H1 (cell line): ENCODE measurements around the gene CATSPERD. TPM values are rescaled to one million over a fixed set of nuclear protein-coding genes. Genes with fewer than 3 reads are reported as not detected.

Experiments used
- CTCF ChIA-PET: fragments of 300-600 bp; sonication (Branson Sonifier 250); formaldehyde crosslinking; loops from one replicate; lab custom pipeline; 2021; ENCODE audit not compliant: partially characterized antibody; lab: Charles Lee
- POLR2A ChIA-PET: fragments of 300-600 bp; sonication (Branson Sonifier 250); formaldehyde crosslinking; loops from one replicate; lab custom pipeline; 2021; ENCODE audit warnings: inconsistent platforms; ENCODE audit not compliant: partially characterized antibody; lab: Charles Lee
- DNase-seq, 2 experiments: peaks; one replicate each; pipeline versions ENCODE4 v3.0.0 to v3.0.0-alpha.2; 2010 to 2022; ENCODE audit warnings: low spot score in 2 of 2, low read depth in 1 of 2, mixed read lengths in 1 of 2
- FAIRE-seq: peaks from 2 replicates; lab custom pipeline; 2011; peaks lifted over from hg19 to GRCh38; lab: Jason Lieb, UNC
- H2AFZ ChIP-seq: 2 replicates; pipeline ENCODE4 v1.8.1; 2012; ENCODE audit warnings: low read length, inconsistent platforms
- H2AK5ac ChIP-seq: 2 replicates; pipeline ENCODE4 v1.6.1; 2013; ENCODE audit warnings: low read depth, low read length
- H2BK120ac ChIP-seq: replicated peaks from 2 replicates; pipeline ENCODE3; 2013; ENCODE audit warnings: low read depth, low read length, inconsistent platforms
- H2BK12ac ChIP-seq: 2 replicates; pipeline ENCODE4 v1.6.1; 2013; ENCODE audit warnings: low read depth, low read length
- H2BK15ac ChIP-seq: 2 replicates; pipeline ENCODE4 v1.6.1; 2013; ENCODE audit warnings: low read length
- H2BK20ac ChIP-seq: 2 replicates; pipeline ENCODE4 v1.6.1; 2013; ENCODE audit warnings: low read length
- H2BK5ac ChIP-seq: 2 replicates; pipeline ENCODE4 v1.6.1; 2013; ENCODE audit warnings: low read depth, low read length
- H3K14ac ChIP-seq: 2 replicates; pipeline ENCODE4 v1.6.1; 2013; ENCODE audit warnings: inconsistent platforms; ENCODE audit not compliant: insufficient read length
- H3K18ac ChIP-seq: 2 replicates; pipeline ENCODE4 v1.6.1; 2013; ENCODE audit warnings: low read length; ENCODE audit errors: extremely low read depth
- H3K23ac ChIP-seq: 2 replicates; pipeline ENCODE4 v1.6.1; 2013; ENCODE audit warnings: inconsistent platforms; ENCODE audit not compliant: insufficient read length
- H3K23me2 ChIP-seq: 2 replicates; pipeline ENCODE4 v1.6.1; 2013; ENCODE audit warnings: low read depth, low read length
- H3K27ac ChIP-seq: 2 replicates; pipeline ENCODE4 v1.6.1; 2011; ENCODE audit warnings: low read depth, low read length, inconsistent platforms
- H3K27me3 ChIP-seq, 4 experiments: replicated peaks in 1 of 4; 1 replicate in 1 of 4; 2 replicates in 3 of 4; pipeline versions ENCODE4 v1.6.1 to v1.8.1; 2011 to 2013; ENCODE audit warnings: low read length in 3 of 4, mild to moderate bottlenecking in 3 of 4, inconsistent platforms in 2 of 4, mixed read lengths in 2 of 4, moderate library complexity in 1 of 4; ENCODE audit not compliant: control insufficient read depth in 3 of 4, insufficient read depth in 3 of 4; ENCODE audit errors: extremely low read depth in 1 of 4
- H3K36me3 ChIP-seq, 4 experiments: 2 replicates each; pipeline versions ENCODE4 v1.6.1 to v1.8.1; 2011 to 2013; ENCODE audit warnings: mild to moderate bottlenecking in 4 of 4, low read length in 3 of 4, moderate library complexity in 2 of 4, control low read depth in 1 of 4, inconsistent platforms in 1 of 4; ENCODE audit not compliant: insufficient read depth in 4 of 4, control insufficient read depth in 2 of 4
- H3K4ac ChIP-seq: replicated peaks from 2 replicates; pipeline ENCODE3; 2013; ENCODE audit warnings: low read length, low read depth, mixed read lengths, inconsistent platforms; ENCODE audit not compliant: insufficient read length
- H3K4me1 ChIP-seq, 4 experiments: replicated peaks in 1 of 4; 1 replicate in 1 of 4; 2 replicates in 3 of 4; pipeline versions ENCODE4 v1.6.1 to v1.8.1; 2011 to 2013; ENCODE audit warnings: low read length in 3 of 4, inconsistent platforms in 2 of 4, mixed read lengths in 1 of 4; ENCODE audit not compliant: insufficient read depth in 4 of 4, control insufficient read depth in 3 of 4
- H3K4me2 ChIP-seq, 2 experiments: 2 replicates each; pipeline versions ENCODE4 v1.6.1 to v1.8.1; 2011 to 2013; ENCODE audit warnings: low read depth in 2 of 2, low read length in 2 of 2, control low read depth in 1 of 2, inconsistent platforms in 1 of 2, mild to moderate bottlenecking in 1 of 2; ENCODE audit not compliant: insufficient read depth in 1 of 2
- H3K4me3 ChIP-seq, 4 experiments: fragments of 200-600, 300-600 bp in 1 of 4; sonication (generic), shearing (Covaris generic), sonication (Bioruptor Twin) in 1 of 4; 2 replicates each; pipeline versions ENCODE4 v1.5.1 to v1.8.1; 2011 to 2016; ENCODE audit warnings: low read length in 4 of 4, low read depth in 3 of 4, control low read depth in 2 of 4, inconsistent platforms in 2 of 4, mild to moderate bottlenecking in 2 of 4, mixed read lengths in 1 of 4, moderate library complexity in 1 of 4; ENCODE audit not compliant: insufficient read depth in 2 of 4; ENCODE audit errors: extremely low read depth in 1 of 4
- H3K56ac ChIP-seq: replicated peaks from 2 replicates; pipeline ENCODE3; 2013; ENCODE audit warnings: low read depth, mild to moderate bottlenecking, mixed read lengths, low read length, inconsistent platforms; ENCODE audit not compliant: insufficient read length
- H3K79me1 ChIP-seq: 2 replicates; pipeline ENCODE4 v1.6.1; 2013; ENCODE audit warnings: low read depth, low read length, control low read depth
- H3K79me2 ChIP-seq, 2 experiments: 2 replicates each; pipeline versions ENCODE4 v1.6.1 to v1.8.1; 2012 to 2013; ENCODE audit warnings: low read length in 2 of 2, mild to moderate bottlenecking in 2 of 2, inconsistent platforms in 1 of 2; ENCODE audit not compliant: insufficient read depth in 2 of 2, control insufficient read depth in 1 of 2
- H3K9ac ChIP-seq, 4 experiments: replicated peaks in 1 of 4; 1 replicate in 1 of 4; 2 replicates in 3 of 4; pipeline versions ENCODE4 v1.6.1 to v1.8.1; 2011 to 2013; ENCODE audit warnings: low read depth in 3 of 4, low read length in 3 of 4, control low read depth in 2 of 4, mild to moderate bottlenecking in 2 of 4, moderate library complexity in 2 of 4, inconsistent platforms in 1 of 4; ENCODE audit errors: extremely low read depth in 1 of 4
- H3K9me3 ChIP-seq, 2 experiments: 2 replicates each; pipeline versions ENCODE4 v1.6.1 to v1.8.1; 2012 to 2013; ENCODE audit warnings: mild to moderate bottlenecking in 2 of 2, moderate library complexity in 2 of 2, control low read depth in 1 of 2, inconsistent platforms in 1 of 2, low read depth in 1 of 2, low read length in 1 of 2, mixed read lengths in 1 of 2; ENCODE audit not compliant: insufficient read depth in 2 of 2
- H4K20me1 ChIP-seq, 2 experiments: replicated peaks in 1 of 2; 2 replicates each; pipeline versions ENCODE3 to v1.8.1; 2011 to 2013; ENCODE audit warnings: inconsistent platforms in 2 of 2, low read length in 2 of 2, mild to moderate bottlenecking in 1 of 2; ENCODE audit not compliant: insufficient read depth in 2 of 2, control insufficient read depth in 1 of 2
- H4K5ac ChIP-seq: 2 replicates; pipeline ENCODE4 v1.6.1; 2013; ENCODE audit warnings: low read length, low read depth, mixed read lengths, inconsistent platforms; ENCODE audit not compliant: insufficient read length
- H4K8ac ChIP-seq: 2 replicates; pipeline ENCODE4 v1.8.0; 2013; ENCODE audit warnings: mild to moderate bottlenecking, moderate library complexity, low read length, inconsistent platforms; ENCODE audit not compliant: insufficient read depth; ENCODE audit errors: extremely low read depth
- H4K91ac ChIP-seq: replicated peaks from 2 replicates; pipeline ENCODE3; 2013; ENCODE audit warnings: low read length, mixed read lengths, inconsistent platforms; ENCODE audit not compliant: insufficient read length
- ATF2 ChIP-seq: IDR thresholded peaks from 2 replicates; pipeline ENCODE4 v1.6.1; 2012; ENCODE audit warnings: low read length, inconsistent platforms
- BACH1 ChIP-seq: IDR thresholded peaks from 2 replicates; pipeline ENCODE4 v1.6.1; 2012; ENCODE audit warnings: low read length, improper control_type of control experiment
- BRCA1 ChIP-seq: IDR thresholded peaks from 2 replicates; pipeline ENCODE4 v1.6.1; 2012; ENCODE audit warnings: low read depth, low read length, improper control_type of control experiment
- CTBP2 ChIP-seq: IDR thresholded peaks from 2 replicates; pipeline ENCODE4 v1.7.0; 2011; ENCODE audit warnings: borderline replicate concordance, mild to moderate bottlenecking, moderate library complexity, mixed read lengths, low read length; ENCODE audit not compliant: insufficient read depth, insufficient read length
- EZH2 ChIP-seq: fragments of 200-600 bp; sonication (generic); IDR thresholded peaks from 2 replicates; pipeline ENCODE4 v1.7.1; 2012; ENCODE audit warnings: low read depth, mild to moderate bottlenecking, moderate library complexity, low read length, inconsistent platforms; ENCODE audit not compliant: severe bottlenecking
- KDM4A ChIP-seq: IDR thresholded peaks from one replicate; pipeline ENCODE4 v1.7.1; 2012; ENCODE audit warnings: low read depth, mild to moderate bottlenecking, moderate library complexity, low read length, inconsistent platforms; ENCODE audit not compliant: severe bottlenecking
- NANOG ChIP-seq: IDR thresholded peaks from 2 replicates; pipeline ENCODE4 v1.6.1; 2011; ENCODE audit warnings: low read length, low read depth, mild to moderate bottlenecking, inconsistent platforms; ENCODE audit not compliant: insufficient read depth, poor library complexity, severe bottlenecking
- RAD21 ChIP-seq, 2 experiments: IDR thresholded peaks in 1 of 2; conservative IDR thresholded peaks in 1 of 2; 2 replicates each; pipeline ENCODE4 v1.6.1; 2011; ENCODE audit warnings: low read depth in 2 of 2, low read length in 2 of 2, improper control_type of control experiment in 1 of 2, inconsistent platforms in 1 of 2, mild to moderate bottlenecking in 1 of 2, moderate library complexity in 1 of 2
- SAP30 ChIP-seq: fragments of 300-600 bp; sonication (generic); IDR thresholded peaks from 2 replicates; pipeline ENCODE4 v1.7.1; 2012; ENCODE audit warnings: low read length, moderate library complexity, mild to moderate bottlenecking, inconsistent platforms; ENCODE audit not compliant: insufficient read depth, insufficient replicate concordance
- SRF ChIP-seq: IDR thresholded peaks from 2 replicates; pipeline ENCODE4 v1.6.1; 2011; ENCODE audit warnings: mild to moderate bottlenecking, low read depth, low read length, moderate library complexity
- WGBS, 2 experiments: shearing (Covaris generic) in 1 of 2; methylation state at CpG; one replicate each; pipeline versions ENCODE4 v1.1.6 to v1.1.7; 2013 to 2015; ENCODE audit warnings: low lambda C conversion rate in 2 of 2, mixed read lengths in 2 of 2, inconsistent platforms in 1 of 2, low coverage in 1 of 2, missing lambda C conversion rate in 1 of 2; ENCODE audit not compliant: insufficient replicate concordance in 2 of 2, insufficient coverage in 1 of 2, insufficient read length in 1 of 2; ENCODE audit errors: extremely low coverage in 1 of 2, missing lambda C conversion rate in 1 of 2; 5-methylcytosine and 5-hydroxymethylcytosine counted together
- polyA plus RNA-seq, 7 experiments: library from polyadenylated mRNA; depleted of rRNA in 3 of 7; stranded (reverse) in 5 of 7; unstranded in 2 of 7; fragments of >200 nt in 5 of 7; fragments of 200-250 nt in 2 of 7; gene quantifications; 1 replicate in 5 of 7; 2 replicates in 1 of 7; 4 replicates in 1 of 7; pipeline versions ENCODE4 v1.2.1 to v1.2.3, GENCODE V29; 2011 to 2013; ENCODE audit warnings: missing spikeins in 2 of 7, mixed read lengths in 2 of 7
- total RNA-seq: library from RNA; stranded (reverse); fragmentation: NEBNext Ultra II Directional; extraction: Animal tissue kit (Norgen Biotek cat#: 25700); gene quantifications from 2 replicates; pipeline ENCODE4 v1.2.1, GENCODE V29; 2021
- TF ChIP-seq, protein P1 (sequence below): IDR thresholded peaks from 2 replicates; pipeline ENCODE4 v1.6.1; 2012; ENCODE audit warnings: inconsistent platforms

CATSPERD gene
- total and polyA plus RNA-seq, 2 of the 8 experiments (the other 6 are each of a cell fraction or from before 2014, with no cell fraction given): 0.12 TPM; not detected in 1

- H4K5ac ChIP-seq: no peak overlapping the region
- H3K23me2 ChIP-seq: no peaks in the 10 kb centered on the region
- no peak overlapping the region for H3K18ac ChIP-seq
- no peak overlapping the region for H3K4me3 ChIP-seq
- H3K79me1 ChIP-seq: no peaks in the 10 kb centered on the region
- H3K23ac ChIP-seq: no peak overlapping the region
- H3K79me2 ChIP-seq: no peaks in the 10 kb centered on the region
- H2BK120ac ChIP-seq: no peak overlapping the region
- no peak overlapping the region for H3K27ac ChIP-seq
- ChIA-PET CTCF (interaction anchor here (0.6 kb wide), 1 partner anchor 15 kb away, joined by 3 read pairs; no protein-coding TSS in a partner anchor), POLR2A (no interaction called here)
- no peak overlapping the region for H3K9ac ChIP-seq
- H3K36me3 ChIP-seq: no peaks in the 10 kb centered on the region
- no peak overlapping the region for H2BK12ac ChIP-seq
- H2BK5ac ChIP-seq: no peak overlapping the region
- no peaks in the 10 kb centered on the region for H3K9me3 ChIP-seq
- no peak overlapping the region for H4K8ac ChIP-seq
- H3K27me3 ChIP-seq: no peaks in the 10 kb centered on the region
- H3K4ac ChIP-seq: no peak overlapping the region
- no peak overlapping the region for H2BK20ac ChIP-seq
- H2AK5ac ChIP-seq: no peak overlapping the region
- 0 out of 2 replicates have a peak overlapping the region, but pooled peaks have one; percentile 32 for H2AFZ ChIP-seq
- WGBS, 2 experiments: 90% methylated on average over 6 of the region's 6 CpGs; no CpG with 5 or more reads in 1 of the 2 experiments
- H3K14ac ChIP-seq: no peak overlapping the region
- no peak for DNase-seq
- no peak overlapping the region for H3K56ac ChIP-seq
- FAIRE-seq: no peak
- H4K20me1 ChIP-seq: no peaks in the 10 kb centered on the region
- no peak overlapping the region for H3K4me2 ChIP-seq
- no peak overlapping the region for H2BK15ac ChIP-seq
- H4K91ac ChIP-seq: no peak overlapping the region
- H3K4me1 ChIP-seq: no peaks in the 10 kb centered on the region
- TF ChIP-seq NANOG (no peak), CTBP2 (no peak), RAD21 (IDR thresholded peaks at IDR 0.05 in 1 of 2, conservative IDR thresholded peaks at IDR 0.05 in 1 of 2; ENCODE audit: low read depth in 2 of 2, low read length in 2 of 2) (no peak), BACH1 (no peak), SRF (no peak), SAP30 (no peak), EZH2 (no peak), BRCA1 (no peak), KDM4A (no peak), ATF2 (no peak)
- TF ChIP-seq, protein P1, sequence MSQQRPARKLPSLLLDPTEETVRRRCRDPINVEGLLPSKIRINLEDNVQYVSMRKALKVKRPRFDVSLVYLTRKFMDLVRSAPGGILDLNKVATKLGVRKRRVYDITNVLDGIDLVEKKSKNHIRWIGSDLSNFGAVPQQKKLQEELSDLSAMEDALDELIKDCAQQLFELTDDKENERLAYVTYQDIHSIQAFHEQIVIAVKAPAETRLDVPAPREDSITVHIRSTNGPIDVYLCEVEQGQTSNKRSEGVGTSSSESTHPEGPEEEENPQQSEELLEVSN: no peak
These were observed 33.3 kb downstream of the CATSPERD start for GRCh38 chr19:5753743-5754142.
